ENCODE data around the gene BCR. TPM values are rescaled to one million over a fixed set of nuclear protein-coding genes. Genes with fewer than 3 reads are reported as not detected.

Gene BCR
- total RNA-seq, 1 experiment from 2014 or later, result 77.0 TPM

- H3K4me1 Mint-ChIP-seq, result peaks cover 6 to 8% of the 10 kb centered on the region in 2 experiments
- Histone ChIP-seq H3K14ac (ENCODE audit: insufficient read depth, low read length) (no peak overlapping the region), H4K5ac (ENCODE audit: insufficient read length, low read depth, low read length) (no peak overlapping the region), H3K4me1 (ENCODE audit: insufficient read depth, low read length) (no peaks in the 10 kb centered on the region), H3K27ac (ENCODE audit: insufficient read length, low read depth, low read length) (no peak overlapping the region), H3K79me2 (ENCODE audit: insufficient read depth, low read length) (no peaks in the 10 kb centered on the region), H2BK15ac (ENCODE audit: low read depth, low read length) (no peak overlapping the region), H3K27me3 (ENCODE audit: insufficient read depth, low read length) (no peaks in the 10 kb centered on the region), H4K91ac (ENCODE audit: insufficient read length, low read depth, low read length) (no peak overlapping the region), H4K8ac (replicated peaks; ENCODE audit: insufficient read length, low read depth, low read length) (no peak overlapping the region), H3K23ac (ENCODE audit: insufficient read length, low read depth, low read length) (no peak overlapping the region), H2BK120ac (ENCODE audit: low read depth, low read length, poor library complexity, severe bottlenecking) (no peak overlapping the region), H4K20me1 (ENCODE audit: control insufficient read depth, insufficient read depth, insufficient read length) (no peaks in the 10 kb centered on the region), H3K9me3 (ENCODE audit: control insufficient read depth, low read depth, low read length) (no peaks in the 10 kb centered on the region), H2BK5ac (ENCODE audit: insufficient read length, low read length) (no peak overlapping the region), H3K4ac (ENCODE audit: low read depth, low read length) (no peak overlapping the region), H3K9ac (ENCODE audit: extremely low read depth, insufficient read length, low read length) (no peak overlapping the region), H3K23me2 (ENCODE audit: insufficient read length, low read depth, low read length, poor library complexity, severe bottlenecking) (no peaks in the 10 kb centered on the region), H3K56ac (ENCODE audit: insufficient read length, low read depth, low read length) (no peak overlapping the region), H2AK5ac (ENCODE audit: insufficient read length, low read length) (no peak overlapping the region), H3T11ph (ENCODE audit: low read length) (no peak overlapping the region), H3K79me1 (ENCODE audit: insufficient read depth, low read depth, low read length, poor library complexity, severe bottlenecking) (no peaks in the 10 kb centered on the region), H2BK20ac (ENCODE audit: low read depth, low read length, poor library complexity, severe bottlenecking) (no peak overlapping the region), H3K18ac (ENCODE audit: insufficient read length, low read depth, low read length) (no peak overlapping the region), H3K4me2 (ENCODE audit: insufficient read depth, insufficient read length, low read length) (no peak overlapping the region), H2AFZ (ENCODE audit: low read length) (no peak overlapping the region), H2BK12ac (ENCODE audit: insufficient read length, low read depth, low read length) (no peak overlapping the region)
- no peak overlapping the region for H3K4me3 Mint-ChIP-seq
- no peak for TF ChIP-seq CTCF (conservative IDR thresholded peaks at IDR 0.05)
- H3K27ac Mint-ChIP-seq, result peak overlapping the region in 1 of 3 experiments; percentile 9; a peak in 1 of 7 replicates
- no CpG with 5 or more reads among the region's 15 CpGs for WGBS (ENCODE audit: extremely low coverage, insufficient read length, low lambda C conversion rate)
- peaks cover 24 to 74% (median 70%) of the 10 kb centered on the region in 3 experiments for H3K36me3 Mint-ChIP-seq (ENCODE audit: insufficient read depth in 1 of 3, low read depth in 3 of 3)
- H3K9me3 Mint-ChIP-seq, result no peaks in the 10 kb centered on the region
- no peak for DNase-seq
- H3K27me3 Mint-ChIP-seq (ENCODE audit: low read depth), result no peaks in the 10 kb centered on the region
Observed at GRCh38 chr22:23274891-23275694, 94.8 kb downstream of the BCR start.
